ENCODE measurements around the gene CDK2.
"Not testable (repeated sequence)": the region's sequence is repeated elsewhere in the genome, so short reads cannot be mapped to it uniquely, and the experiment has no call there.

DNA sequence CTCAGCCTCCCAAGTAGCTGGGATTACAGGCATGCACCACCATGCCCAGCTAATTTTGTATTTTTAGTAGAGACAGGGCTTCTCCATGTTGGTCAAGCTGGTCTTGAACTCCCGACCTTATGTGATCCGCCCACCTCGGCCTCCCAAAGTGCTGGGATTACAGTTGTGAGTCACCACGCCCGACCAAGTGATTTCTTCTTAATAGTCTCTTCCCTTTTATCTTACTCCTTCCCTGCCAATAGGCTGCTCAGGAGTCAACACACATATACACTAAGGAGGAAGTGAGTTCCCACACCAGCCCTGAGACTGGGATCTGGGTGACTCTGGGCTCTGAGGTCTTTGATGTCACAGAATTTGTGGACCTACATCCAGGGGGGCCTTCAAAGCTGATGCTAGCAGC is 36.7 kb downstream of the CDK2 start:
- not testable (repeated sequence) for TF ChIP-seq CTCF (IDR thresholded peaks at IDR 0.05; ENCODE audit: borderline replicate concordance, extremely low read depth, low read length, poor library complexity, severe bottlenecking); EZH2 (IDR thresholded peaks at IDR 0.05; ENCODE audit: borderline replicate concordance, low read depth, low read length, severe bottlenecking)

All from DND-41 (cell line).